Astrocyte (in vitro differentiated cells and primary cell): Measurements from ENCODE around the gene PILRA.
A peak's percentile ranks its signal among the peaks of the same experiment; 100 is the strongest.
"Not testable (repeated sequence)": the region's sequence is repeated elsewhere in the genome, so short reads cannot be mapped to it uniquely, and the experiment has no call there.

Source experiments
- CTCF ChIP-seq: IDR thresholded peaks from 2 replicates; pipeline ENCODE4 v1.5.1; 2011; ENCODE audit warnings: low read depth, mild to moderate bottlenecking, inconsistent platforms, low read length, moderate library complexity; ENCODE audit not compliant: insufficient read depth
- EZH2 ChIP-seq: IDR thresholded peaks from 2 replicates; pipeline ENCODE4 v1.6.1; 2012; ENCODE audit warnings: mild to moderate bottlenecking, low read length, inconsistent platforms; ENCODE audit not compliant: insufficient read depth

- TF ChIP-seq CTCF, result peak; percentile 35
- not testable (repeated sequence) for TF ChIP-seq EZH2
Observed at GRCh38 chr7:100344124-100344559, 29.1 kb upstream of the PILRA start.
